T-helper 2 cell treated with Interferon-gamma antibody and Interleukin-4, amounts not matched to agents 5 μg/mL and 100 μg/mL, for 36 hours (primary cell): ENCODE measurements around the gene PPARG.

Source experiments
- DNase-seq: peaks from one replicate; pipeline ENCODE4 v3.0.0; 2021; ENCODE audit warnings: low spot score
- H3K27ac Mint-ChIP-seq: one replicate; pipeline ENCODE4 v1.8.0; 2021; ENCODE audit warnings: mild to moderate bottlenecking, mixed read lengths
- H3K27me3 Mint-ChIP-seq: one replicate; pipeline ENCODE4 v1.8.0; 2021; ENCODE audit warnings: low read depth, mixed read lengths
- H3K36me3 Mint-ChIP-seq: one replicate; pipeline ENCODE4 v1.8.0; 2021; ENCODE audit warnings: low read depth, mixed read lengths
- H3K4me1 Mint-ChIP-seq: one replicate; pipeline ENCODE4 v1.8.0; 2021; ENCODE audit warnings: low read depth, mixed read lengths
- H3K4me3 Mint-ChIP-seq: one replicate; pipeline ENCODE4 v1.8.0; 2022; ENCODE audit warnings: mild to moderate bottlenecking, moderate library complexity, mixed read lengths
- H3K9me3 Mint-ChIP-seq: one replicate; pipeline ENCODE4 v1.8.0; 2021; ENCODE audit warnings: mixed read lengths

The PPARG gene

DNA sequence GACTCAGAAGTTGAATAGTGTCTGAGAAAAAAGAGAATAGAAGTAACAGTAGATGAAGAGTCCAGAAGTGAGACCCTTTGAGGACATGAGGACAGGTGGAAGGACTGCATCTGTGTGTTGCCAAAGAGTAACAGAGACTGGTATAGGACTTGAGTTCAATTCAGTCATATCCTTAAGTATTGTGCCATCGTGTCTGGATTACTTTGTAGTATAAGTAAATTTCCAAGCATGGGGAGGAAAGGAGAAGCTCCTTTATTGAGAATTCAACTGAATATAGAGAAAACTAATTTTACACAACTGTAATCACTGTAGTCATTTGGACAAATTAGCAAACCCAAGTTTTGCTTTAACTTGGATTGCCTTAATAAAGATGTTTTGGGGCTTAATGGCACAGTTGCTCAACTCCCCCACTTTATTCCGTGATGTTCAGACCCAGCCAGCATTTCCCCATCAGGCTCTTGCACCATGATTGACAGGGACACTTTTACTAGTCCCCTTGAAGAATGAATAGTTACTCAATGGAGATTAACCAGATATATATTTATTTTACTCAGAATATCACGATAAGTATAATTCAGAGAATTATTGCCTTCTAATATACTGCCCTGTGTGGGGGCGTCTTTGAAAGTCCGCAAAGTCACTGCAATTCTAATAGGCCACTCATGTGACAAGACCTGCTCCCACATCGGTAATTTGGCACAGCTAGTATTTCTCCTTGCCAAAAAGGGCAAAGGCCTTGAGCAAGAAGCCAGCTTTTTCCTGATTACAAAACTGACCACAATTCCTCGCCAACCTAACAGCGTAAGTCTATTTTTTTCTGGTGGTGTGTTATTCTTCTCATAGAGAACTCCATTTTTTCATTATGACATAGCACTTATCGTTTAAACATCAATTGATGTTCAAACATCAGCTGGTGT, 61.3 kb downstream of the PPARG start:
- no peak overlapping the region for H3K27ac Mint-ChIP-seq
- H3K27me3 Mint-ChIP-seq, result peaks cover 10% of the 10 kb centered on the region

DNA sequence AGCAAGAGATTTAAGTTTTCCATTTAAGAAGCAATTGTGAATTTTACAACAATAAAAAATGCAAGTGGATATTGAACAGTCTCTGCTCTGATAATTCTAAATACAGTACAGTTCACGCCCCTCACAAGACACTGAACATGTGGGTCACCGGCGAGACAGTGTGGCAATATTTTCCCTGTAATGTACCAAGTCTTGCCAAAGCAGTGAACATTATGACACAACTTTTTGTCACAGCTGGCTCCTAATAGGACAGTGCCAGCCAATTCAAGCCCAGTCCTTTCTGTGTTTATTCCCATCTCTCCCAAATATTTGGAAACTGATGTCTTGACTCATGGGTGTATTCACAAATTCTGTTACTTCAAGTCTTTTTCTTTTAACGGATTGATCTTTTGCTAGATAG, 62.3 kb downstream of the PPARG start:
- H3K9me3 Mint-ChIP-seq, result no peaks in the 10 kb centered on the region
- H3K36me3 Mint-ChIP-seq, result no peaks in the 10 kb centered on the region
- no peak for DNase-seq
- H3K4me3 Mint-ChIP-seq, result no peak overlapping the region
- no peak overlapping the region for H3K27ac Mint-ChIP-seq
- H3K4me1 Mint-ChIP-seq, result no peaks in the 10 kb centered on the region
- H3K27me3 Mint-ChIP-seq, result peaks cover 10% of the 10 kb centered on the region

More for the DNA sequence above, 61.3 kb downstream of the PPARG start:
- Mint-ChIP-seq H3K9me3 (no peaks in the 10 kb centered on the region), H3K4me3 (no peak overlapping the region), H3K4me1 (peaks cover 7% of the 10 kb centered on the region), H3K36me3 (no peaks in the 10 kb centered on the region)
- DNase-seq, result no peak

DNA sequence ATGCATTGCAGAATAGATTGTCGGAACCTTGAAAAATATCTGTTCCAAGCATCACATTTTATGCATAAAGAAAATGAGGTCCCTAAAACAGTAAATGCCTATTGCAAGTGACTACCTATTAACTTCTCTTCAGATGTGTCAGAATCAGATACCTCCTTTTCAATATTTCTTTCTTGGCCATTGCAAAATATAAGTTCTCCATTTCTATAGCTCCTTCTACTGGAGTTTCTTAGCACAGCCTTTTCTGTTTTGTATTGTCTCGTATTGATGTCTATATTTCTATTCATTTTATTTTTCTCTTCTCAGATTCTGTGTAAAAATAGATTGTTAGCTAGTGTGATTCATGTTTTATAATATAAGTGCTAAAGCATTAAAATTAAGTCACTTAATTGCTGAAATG, 63.4 kb downstream of the PPARG start:
- Mint-ChIP-seq H3K9me3 (no peaks in the 10 kb centered on the region), H3K27ac (no peak overlapping the region), H3K4me1 (no peaks in the 10 kb centered on the region), H3K27me3 (peaks cover 9% of the 10 kb centered on the region), H3K4me3 (no peak overlapping the region), H3K36me3 (no peaks in the 10 kb centered on the region)
- DNase-seq, result no peak

DNA sequence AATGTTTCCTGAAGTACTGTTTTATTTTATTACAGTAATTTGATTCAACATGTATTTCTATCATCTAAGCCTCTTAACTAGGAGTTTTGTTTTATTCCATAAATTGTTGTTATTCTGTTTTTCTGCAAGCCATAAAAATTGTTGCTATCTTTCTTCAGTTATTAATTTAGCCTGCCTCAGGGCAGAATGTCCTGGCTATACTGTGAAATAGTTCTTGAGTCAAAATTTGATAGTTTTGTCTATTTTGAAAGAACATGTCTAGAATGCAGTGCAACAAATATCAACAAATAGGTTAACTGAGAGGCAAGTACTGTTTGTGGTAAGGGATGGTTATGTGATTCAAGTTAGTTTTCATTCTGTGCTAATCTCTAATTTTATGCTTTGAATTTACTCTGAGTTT, 63.9 kb downstream of the PPARG start:
- peaks cover 5% of the 10 kb centered on the region for H3K27me3 Mint-ChIP-seq
- no peaks in the 10 kb centered on the region for H3K4me1 Mint-ChIP-seq
- no peaks in the 10 kb centered on the region for H3K9me3 Mint-ChIP-seq
- no peak for DNase-seq
- no peak overlapping the region for H3K4me3 Mint-ChIP-seq
- H3K27ac Mint-ChIP-seq, result no peak overlapping the region
- H3K36me3 Mint-ChIP-seq, result no peaks in the 10 kb centered on the region

DNA sequence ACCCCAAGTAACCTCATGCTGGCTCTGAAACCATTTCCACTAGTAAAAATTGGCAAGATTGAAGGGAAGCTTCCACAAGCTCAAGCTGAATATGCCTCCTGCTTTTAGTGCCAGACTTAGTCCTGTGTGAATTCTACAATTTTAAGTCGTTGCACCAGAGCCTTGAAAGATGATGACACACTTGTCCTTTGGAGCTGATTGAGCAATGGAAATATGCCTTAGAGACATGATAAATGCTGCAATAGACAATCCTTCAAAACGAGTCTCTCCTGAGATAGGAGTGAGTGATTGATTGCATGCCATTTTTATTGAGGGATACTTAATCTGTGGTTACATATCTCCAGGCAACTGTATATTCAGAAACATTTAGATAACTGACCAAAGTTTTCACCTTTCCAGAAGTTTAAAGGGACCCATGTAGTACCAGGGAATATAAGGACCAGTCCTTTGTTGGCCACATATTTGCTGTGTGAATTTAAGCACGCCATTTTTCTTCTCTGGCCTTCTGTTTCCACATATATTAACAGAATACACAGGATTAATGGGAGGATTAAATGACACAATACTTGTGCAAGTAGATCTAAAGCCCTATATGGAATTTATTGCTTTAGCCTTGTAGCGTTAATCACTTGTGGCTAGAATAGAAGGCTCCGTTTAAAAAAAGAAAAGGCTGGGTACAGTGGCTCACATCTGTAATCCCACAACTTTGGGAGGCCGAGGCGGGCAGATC, 65.1 kb downstream of the PPARG start:
- no peaks in the 10 kb centered on the region for H3K9me3 Mint-ChIP-seq
- H3K27me3 Mint-ChIP-seq, result peaks cover 5% of the 10 kb centered on the region
- H3K4me1 Mint-ChIP-seq, result no peaks in the 10 kb centered on the region
- DNase-seq, result no peak
- H3K36me3 Mint-ChIP-seq, result no peaks in the 10 kb centered on the region
- no peak overlapping the region for H3K27ac Mint-ChIP-seq
- H3K4me3 Mint-ChIP-seq, result no peak overlapping the region

DNA sequence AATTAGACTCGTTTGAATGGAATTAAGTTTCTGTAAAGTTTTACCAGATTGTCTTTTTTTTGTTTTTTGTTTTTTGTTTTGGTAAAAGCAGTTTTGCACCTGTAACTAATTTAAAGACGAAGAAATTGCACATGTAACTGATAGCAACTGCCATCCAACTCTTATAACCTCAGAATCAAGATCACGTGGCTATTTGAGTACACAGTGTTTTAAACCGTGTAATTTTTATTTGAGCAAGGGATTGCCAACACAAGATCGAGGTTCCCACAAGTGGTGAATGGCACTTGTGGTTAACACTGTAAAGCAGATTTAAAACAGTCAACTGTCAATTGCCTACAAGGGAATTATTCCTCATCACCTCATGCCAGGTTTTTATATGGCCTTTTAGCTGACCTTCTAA, 67.3 kb downstream of the PPARG start:
- Mint-ChIP-seq H3K27me3 (peaks cover 5% of the 10 kb centered on the region), H3K4me3 (no peak overlapping the region), H3K4me1 (no peaks in the 10 kb centered on the region), H3K27ac (no peak overlapping the region), H3K36me3 (no peaks in the 10 kb centered on the region), H3K9me3 (peaks cover 4% of the 10 kb centered on the region)
- DNase-seq, result no peak

DNA sequence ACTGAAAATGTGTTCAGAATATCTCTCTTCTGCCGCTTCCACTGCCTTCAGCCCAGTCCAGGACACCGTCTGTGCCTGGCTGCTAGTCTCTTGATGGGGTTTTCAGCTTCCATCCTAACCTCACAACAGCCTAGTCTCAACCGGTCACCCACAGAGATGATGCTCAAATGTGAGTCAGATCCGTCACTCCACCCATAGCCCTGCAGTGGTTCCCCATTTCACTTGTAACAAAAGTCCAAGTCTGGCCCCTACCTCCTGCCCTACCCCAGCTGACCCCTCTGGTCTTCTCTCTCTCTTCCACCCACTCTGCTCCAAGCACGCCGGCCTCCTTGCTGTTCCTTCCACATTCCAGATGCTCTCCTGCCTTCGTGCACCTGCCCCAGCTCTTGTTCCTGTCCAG, 68.1 kb downstream of the PPARG start:
- Mint-ChIP-seq H3K36me3 (no peaks in the 10 kb centered on the region), H3K27me3 (no peaks in the 10 kb centered on the region), H3K9me3 (peaks cover 4% of the 10 kb centered on the region), H3K27ac (no peak overlapping the region), H3K4me1 (no peaks in the 10 kb centered on the region), H3K4me3 (no peak overlapping the region)
- no peak for DNase-seq

DNA sequence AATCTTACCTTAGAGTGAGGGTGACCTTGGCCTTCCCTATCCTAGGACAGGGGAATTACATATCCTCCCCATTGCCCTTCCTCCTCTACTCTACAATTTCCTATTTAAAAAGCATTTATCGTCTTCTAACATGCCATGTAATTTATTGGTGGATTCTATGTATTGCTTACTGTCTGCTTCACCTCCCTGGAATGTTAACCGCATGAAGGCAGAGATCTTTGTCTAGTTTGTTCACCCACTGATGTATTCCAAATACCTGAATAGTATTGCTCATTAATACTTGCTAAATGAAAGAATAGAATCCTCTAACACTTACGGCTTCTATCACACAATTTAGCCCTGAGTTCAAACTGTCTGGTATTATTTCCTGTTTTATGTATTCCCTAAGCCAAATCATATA, 68.6 kb downstream of the PPARG start:
- no peak overlapping the region for H3K4me3 Mint-ChIP-seq
- H3K27ac Mint-ChIP-seq, result no peak overlapping the region
- peaks cover 4% of the 10 kb centered on the region for H3K9me3 Mint-ChIP-seq
- no peaks in the 10 kb centered on the region for H3K4me1 Mint-ChIP-seq
- no peaks in the 10 kb centered on the region for H3K27me3 Mint-ChIP-seq
- no peaks in the 10 kb centered on the region for H3K36me3 Mint-ChIP-seq
- DNase-seq, result no peak

DNA sequence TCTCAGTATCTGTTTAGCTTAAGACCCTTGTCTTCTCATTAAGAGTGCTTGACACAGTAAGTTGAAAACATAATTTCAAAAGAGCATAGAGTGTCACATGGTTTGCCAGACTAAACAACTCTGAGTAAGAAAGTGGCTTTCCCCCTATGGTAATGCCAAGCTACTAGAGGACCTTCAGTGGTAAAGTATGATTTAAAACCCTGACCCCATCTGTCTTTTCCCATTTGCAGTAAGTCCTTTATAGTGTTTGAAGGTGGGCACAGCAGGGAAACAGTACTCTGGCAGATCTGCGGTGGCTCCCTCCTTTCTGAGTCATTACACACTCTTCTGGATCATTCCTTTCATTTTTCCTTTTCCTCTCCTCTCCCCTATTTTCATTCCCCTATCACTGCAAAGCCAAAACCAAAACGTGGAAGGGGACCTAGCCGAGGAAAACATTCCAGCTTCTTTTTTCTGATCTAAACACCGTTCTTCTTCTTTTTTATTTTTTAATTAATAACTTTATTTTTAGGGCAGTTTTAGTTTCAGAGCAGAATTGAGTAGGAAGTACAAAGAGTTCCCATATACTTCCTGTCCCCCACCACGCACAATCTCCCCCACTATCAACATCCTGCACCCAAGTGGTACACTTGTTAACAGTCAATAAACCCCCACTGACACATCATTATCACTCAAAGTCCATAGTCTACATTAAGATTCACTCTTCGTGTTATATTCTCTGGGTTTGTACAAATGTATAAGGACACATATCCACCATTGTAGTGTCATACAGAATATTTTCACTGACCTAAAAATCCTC, 74.7 kb downstream of the PPARG start:
- no peak for DNase-seq
- H3K36me3 Mint-ChIP-seq, result peaks cover 2% of the 10 kb centered on the region
- H3K4me3 Mint-ChIP-seq, result no peak overlapping the region
- peaks cover 6% of the 10 kb centered on the region for H3K4me1 Mint-ChIP-seq
- H3K9me3 Mint-ChIP-seq, result peaks cover 11% of the 10 kb centered on the region
- peaks cover 5% of the 10 kb centered on the region for H3K27me3 Mint-ChIP-seq
- H3K27ac Mint-ChIP-seq, result no peak overlapping the region

DNA sequence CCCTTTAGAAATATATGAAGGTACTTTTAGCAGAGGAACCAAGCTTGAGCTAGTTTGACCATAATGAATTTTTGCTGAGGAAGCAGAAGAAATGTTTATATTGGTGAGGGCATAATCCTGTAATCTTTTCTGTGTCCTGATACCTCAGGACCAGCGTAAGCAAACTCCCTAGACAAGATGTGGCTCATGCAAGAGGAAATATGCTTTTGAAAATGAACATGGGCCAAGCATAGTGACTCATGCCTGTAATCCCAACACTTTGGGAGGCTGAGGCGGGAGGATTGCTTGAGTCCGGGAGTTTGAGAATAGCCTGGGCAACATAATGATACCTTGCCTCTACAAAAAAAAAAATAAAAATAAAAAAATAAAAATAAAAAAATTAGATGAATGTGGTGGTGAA, 78.5 kb downstream of the PPARG start:
- Mint-ChIP-seq H3K36me3 (peaks cover 2% of the 10 kb centered on the region), H3K27ac (no peak overlapping the region), H3K27me3 (peaks cover 15% of the 10 kb centered on the region), H3K9me3 (peaks cover 7% of the 10 kb centered on the region), H3K4me1 (peaks cover 6% of the 10 kb centered on the region), H3K4me3 (no peak overlapping the region)
- DNase-seq, result no peak

DNA sequence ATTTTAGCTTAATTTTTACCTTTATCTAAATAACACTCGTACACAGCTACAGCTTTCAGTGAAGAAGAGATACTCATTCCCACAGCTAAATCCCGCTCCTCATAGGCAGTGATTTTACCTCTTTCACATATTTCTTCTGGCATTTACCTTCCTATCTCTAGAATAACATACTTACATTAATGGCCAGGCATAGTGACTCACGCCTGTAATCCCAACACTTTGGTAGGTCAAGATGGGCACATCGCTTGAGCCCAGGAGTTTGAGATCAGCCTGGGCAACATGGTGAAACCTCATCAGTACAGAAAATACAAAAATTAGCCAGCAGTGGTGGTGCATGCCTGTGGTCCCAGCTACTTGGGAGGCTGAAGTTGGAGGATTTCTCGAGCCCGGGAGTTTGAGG, 80.2 kb downstream of the PPARG start:
- no peak overlapping the region for H3K4me3 Mint-ChIP-seq
- peaks cover 7% of the 10 kb centered on the region for H3K9me3 Mint-ChIP-seq
- H3K36me3 Mint-ChIP-seq, result peaks cover 2% of the 10 kb centered on the region
- no peak overlapping the region for H3K27ac Mint-ChIP-seq
- H3K27me3 Mint-ChIP-seq, result peaks cover 29% of the 10 kb centered on the region
- H3K4me1 Mint-ChIP-seq, result peaks cover 2% of the 10 kb centered on the region
- DNase-seq, result no peak

DNA sequence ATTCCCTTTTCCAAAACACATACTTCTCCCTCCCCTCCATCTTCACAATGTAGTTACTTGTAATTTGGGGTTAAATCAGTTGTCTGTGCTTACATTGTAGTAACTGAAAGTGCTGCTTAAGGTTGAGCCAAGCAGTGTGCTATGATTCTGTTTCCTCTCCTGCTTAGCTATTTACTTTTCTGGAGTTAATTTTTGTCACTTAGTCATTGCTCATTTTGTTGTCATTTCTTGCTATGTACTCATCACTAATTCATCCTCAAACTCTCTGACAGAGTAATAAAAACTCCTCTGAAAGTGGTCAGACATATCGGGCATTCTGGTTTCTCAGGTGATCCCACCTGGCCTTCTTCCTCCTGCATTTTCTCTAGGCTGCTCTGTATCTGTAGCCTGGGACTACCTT, 80.7 kb downstream of the PPARG start:
- H3K27me3 Mint-ChIP-seq, result peaks cover 30% of the 10 kb centered on the region
- H3K36me3 Mint-ChIP-seq, result peaks cover 2% of the 10 kb centered on the region
- DNase-seq, result no peak
- no peak overlapping the region for H3K4me3 Mint-ChIP-seq
- no peak overlapping the region for H3K27ac Mint-ChIP-seq
- no peaks in the 10 kb centered on the region for H3K4me1 Mint-ChIP-seq
- peaks cover 7% of the 10 kb centered on the region for H3K9me3 Mint-ChIP-seq

DNA sequence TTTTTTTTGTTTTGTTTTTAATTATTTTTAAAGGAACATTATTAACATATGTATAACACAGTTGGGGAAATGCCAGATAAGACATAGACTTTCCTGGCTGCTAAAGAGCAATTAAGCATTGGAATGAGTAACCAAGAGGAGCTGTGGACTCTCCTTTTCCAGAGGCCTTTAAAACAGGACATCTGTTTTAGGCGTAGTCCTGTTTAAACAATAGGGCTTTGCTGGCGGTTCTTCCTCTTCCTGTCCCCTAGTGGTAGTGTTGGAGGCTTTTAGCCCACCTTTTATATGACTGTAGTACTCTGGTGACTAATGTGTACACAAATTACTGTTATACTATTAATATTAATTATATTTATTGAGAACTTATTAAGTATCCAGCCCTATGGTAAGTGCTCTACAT, 81.9 kb downstream of the PPARG start:
- peaks cover 7% of the 10 kb centered on the region for H3K9me3 Mint-ChIP-seq
- peaks cover 34% of the 10 kb centered on the region for H3K27me3 Mint-ChIP-seq
- peaks cover 4% of the 10 kb centered on the region for H3K4me1 Mint-ChIP-seq
- H3K36me3 Mint-ChIP-seq, result peaks cover 2% of the 10 kb centered on the region
- no peak for DNase-seq
- H3K4me3 Mint-ChIP-seq, result no peak overlapping the region
- H3K27ac Mint-ChIP-seq, result no peak overlapping the region
